ENCODE results near the gene ARPP19. TPM values are rescaled to one million over a fixed set of nuclear protein-coding genes. Genes with fewer than 3 reads are reported as not detected.
"Not testable (repeated sequence)": the region's sequence is repeated elsewhere in the genome, so short reads cannot be mapped to it uniquely, and the experiment has no call there.

Gene ARPP19
- total and polyA plus RNA-seq, 12 donors, result 19.1 to 184 (median 138) TPM

DNA sequence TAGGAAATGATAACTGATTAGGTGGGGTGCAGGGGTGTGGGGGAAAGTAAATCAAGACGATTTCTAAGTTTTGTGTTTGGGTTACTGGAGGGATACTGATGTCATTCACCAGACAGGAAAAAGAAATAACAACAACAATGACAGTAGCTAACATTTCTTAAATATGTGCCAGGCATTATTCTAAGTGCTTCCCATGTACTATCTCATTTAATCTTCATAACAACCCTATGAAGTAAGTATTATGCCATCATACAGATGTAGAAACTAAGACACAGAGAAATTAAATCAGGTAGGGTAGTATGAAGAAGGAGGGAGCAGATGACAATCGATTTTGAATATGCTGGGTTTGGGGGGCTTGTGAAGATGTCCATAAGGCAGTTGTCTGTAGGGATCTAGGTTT is 53.5 kb downstream of the ARPP19 start:
- no peak overlapping the region for H3K4me3 ChIP-seq
- no peaks in the 10 kb centered on the region for H3K36me3 ChIP-seq (replicated peaks in 1 of 2)
- no peaks in the 10 kb centered on the region for H3K9me3 ChIP-seq (replicated peaks in 1 of 3)
- H3K4me1 ChIP-seq (replicated peaks in 1 of 2), result peaks cover 0 to 7% of the 10 kb centered on the region in 2 donors
- 73 to 89% (median 85%) methylated on average over 2 of the region's 2 CpGs for WGBS, 4 donors
- no peaks in the 10 kb centered on the region for H3K27me3 ChIP-seq
- no peak for DNase-seq
- intact Hi-C loops (cut with DNase I), result no loop called here
- TF ChIP-seq, protein P1, sequence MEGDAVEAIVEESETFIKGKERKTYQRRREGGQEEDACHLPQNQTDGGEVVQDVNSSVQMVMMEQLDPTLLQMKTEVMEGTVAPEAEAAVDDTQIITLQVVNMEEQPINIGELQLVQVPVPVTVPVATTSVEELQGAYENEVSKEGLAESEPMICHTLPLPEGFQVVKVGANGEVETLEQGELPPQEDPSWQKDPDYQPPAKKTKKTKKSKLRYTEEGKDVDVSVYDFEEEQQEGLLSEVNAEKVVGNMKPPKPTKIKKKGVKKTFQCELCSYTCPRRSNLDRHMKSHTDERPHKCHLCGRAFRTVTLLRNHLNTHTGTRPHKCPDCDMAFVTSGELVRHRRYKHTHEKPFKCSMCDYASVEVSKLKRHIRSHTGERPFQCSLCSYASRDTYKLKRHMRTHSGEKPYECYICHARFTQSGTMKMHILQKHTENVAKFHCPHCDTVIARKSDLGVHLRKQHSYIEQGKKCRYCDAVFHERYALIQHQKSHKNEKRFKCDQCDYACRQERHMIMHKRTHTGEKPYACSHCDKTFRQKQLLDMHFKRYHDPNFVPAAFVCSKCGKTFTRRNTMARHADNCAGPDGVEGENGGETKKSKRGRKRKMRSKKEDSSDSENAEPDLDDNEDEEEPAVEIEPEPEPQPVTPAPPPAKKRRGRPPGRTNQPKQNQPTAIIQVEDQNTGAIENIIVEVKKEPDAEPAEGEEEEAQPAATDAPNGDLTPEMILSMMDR (IDR thresholded peaks at IDR 0.05), result no peak
- TF ChIP-seq POLR2A (IDR thresholded peaks at IDR 0.05), result no peak
- no peak overlapping the region for H3K27ac ChIP-seq

DNA sequence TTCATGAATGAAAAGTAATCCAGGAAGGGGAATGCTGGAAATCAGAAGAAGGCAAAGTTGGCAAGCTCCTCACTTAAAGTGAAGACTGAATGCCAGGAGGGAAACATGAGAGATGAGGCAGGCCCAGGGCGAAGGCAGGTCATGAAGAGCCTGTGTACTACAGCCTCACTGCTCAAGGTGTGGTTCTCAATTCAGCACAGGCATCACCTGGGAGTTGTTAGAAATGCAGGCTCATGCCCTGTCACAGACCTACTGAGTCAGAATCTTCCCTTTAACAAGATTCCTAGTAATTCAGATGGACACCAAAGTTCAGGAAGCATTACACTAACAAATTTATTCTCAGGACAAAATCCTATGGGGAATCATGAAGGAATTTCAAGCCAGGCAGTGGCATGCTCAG is 54.3 kb downstream of the ARPP19 start:
- intact Hi-C loops (cut with DNase I), result no loop called here
- Histone ChIP-seq H3K36me3 (replicated peaks in 1 of 2) (no peaks in the 10 kb centered on the region), H3K27me3 (no peaks in the 10 kb centered on the region), H3K27ac (no peak overlapping the region), H3K9me3 (replicated peaks in 1 of 3) (no peaks in the 10 kb centered on the region), H3K4me3 (no peak overlapping the region), H3K4me1 (replicated peaks in 1 of 2) (peaks cover 0 to 10% of the 10 kb centered on the region in 2 donors)
- DNase-seq, result no peak
- WGBS, 4 donors, result 97 to 100% (median 100%) methylated on average over 1 of the region's 1 CpG
- no peak for TF ChIP-seq POLR2A (IDR thresholded peaks at IDR 0.05)
- TF ChIP-seq, protein P1 (IDR thresholded peaks at IDR 0.05), result no peak

DNA sequence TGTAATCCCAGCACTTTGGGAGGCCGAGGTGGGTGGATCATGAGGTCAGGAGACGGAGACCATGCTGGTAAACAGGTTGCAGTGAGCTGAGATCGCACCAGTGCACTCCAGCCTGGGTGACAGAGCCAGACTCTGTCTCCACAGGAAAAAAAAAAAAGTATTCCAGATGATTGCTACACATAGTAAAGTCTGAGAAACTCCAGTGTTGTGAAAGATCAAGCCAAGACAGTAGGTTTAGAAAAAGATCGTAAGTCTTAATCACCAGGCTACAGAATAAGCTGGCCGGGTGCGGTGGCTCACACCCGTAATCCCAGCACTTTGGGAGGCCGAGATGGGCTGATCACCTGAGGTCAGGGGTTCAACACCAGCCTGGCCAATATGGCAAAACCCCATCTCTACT is 56.0 kb downstream of the ARPP19 start:
- H3K4me3 ChIP-seq; H3K27me3 ChIP-seq; DNase-seq; H3K27ac ChIP-seq; H3K36me3 ChIP-seq (replicated peaks in 1 of 2); H3K9me3 ChIP-seq (replicated peaks in 1 of 3); intact Hi-C loops (cut with DNase I): not testable (repeated sequence)
- H3K4me1 ChIP-seq (replicated peaks in 1 of 2), result peaks cover 0 to 14% of the 10 kb centered on the region in 2 donors
- 85 to 91% (median 88%) methylated on average over 8 of the region's 8 CpGs for WGBS, 4 donors

DNA sequence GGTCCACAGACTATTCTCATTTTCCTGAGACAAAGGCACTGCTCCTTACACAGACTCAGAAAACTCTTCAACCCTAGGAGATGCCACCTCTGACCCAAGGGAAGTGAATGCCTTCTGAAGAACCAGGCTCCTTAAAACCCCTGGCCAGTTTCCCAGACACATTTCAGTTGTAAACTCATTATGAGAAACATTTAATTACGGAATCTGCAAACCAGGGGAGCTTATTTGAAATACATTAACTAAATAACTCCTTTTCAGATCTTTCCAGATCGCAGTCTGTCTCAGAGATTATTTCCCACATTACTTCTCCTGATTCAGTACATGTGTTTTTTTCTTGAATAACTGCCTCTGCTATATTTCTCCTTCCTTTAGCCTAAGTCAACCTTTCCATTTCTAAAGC is 57.7 kb downstream of the ARPP19 start:
- DNase-seq, result no peak
- Histone ChIP-seq H3K36me3 (replicated peaks in 1 of 2) (no peaks in the 10 kb centered on the region), H3K9me3 (replicated peaks in 1 of 3) (no peaks in the 10 kb centered on the region), H3K4me1 (replicated peaks in 1 of 2) (peaks cover 0 to 14% of the 10 kb centered on the region in 2 donors), H3K27me3 (no peaks in the 10 kb centered on the region), H3K4me3 (no peak overlapping the region), H3K27ac (no peak overlapping the region)
- 70 to 87% (median 85%) methylated on average over 2 of the region's 2 CpGs for WGBS, 4 donors
- TF ChIP-seq, protein P1 (IDR thresholded peaks at IDR 0.05), result no peak
- TF ChIP-seq POLR2A (IDR thresholded peaks at IDR 0.05), result no peak
- intact Hi-C loops (cut with DNase I), result no loop called here

DNA sequence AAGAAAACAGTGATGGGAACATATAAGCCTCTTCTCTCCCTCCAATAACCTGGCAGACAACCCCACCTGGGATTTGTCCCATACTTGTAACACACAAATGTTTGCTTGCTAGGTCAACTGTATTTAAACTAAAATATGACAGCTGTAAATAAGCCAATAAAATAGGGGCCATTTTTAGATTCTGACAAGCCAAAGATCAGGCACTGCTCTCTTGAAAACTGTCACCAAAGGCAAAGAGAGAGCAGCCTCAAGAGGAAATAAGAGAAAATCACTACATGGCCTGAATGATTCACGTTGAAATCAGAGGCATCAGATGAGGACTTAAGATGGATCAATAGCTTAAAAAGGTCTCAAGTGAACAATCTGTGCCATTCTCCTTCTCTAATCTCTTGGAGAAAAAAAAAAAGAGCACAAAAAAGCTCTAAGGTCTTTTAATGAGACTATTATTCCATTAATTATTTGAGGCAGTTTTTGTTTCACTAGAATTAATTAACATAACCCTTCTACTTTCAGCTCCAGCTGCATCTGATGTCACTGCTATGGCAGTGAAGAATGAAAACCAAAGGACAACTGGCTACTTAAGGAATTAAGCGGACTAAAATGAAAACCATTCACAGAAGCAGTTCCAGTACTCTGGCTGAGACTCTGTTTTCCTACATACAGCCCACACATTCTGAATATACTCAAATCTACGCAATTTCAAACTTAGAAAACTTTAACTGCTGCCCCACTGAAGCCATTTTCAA is 59.2 kb downstream of the ARPP19 start:
- Histone ChIP-seq H3K4me1 (replicated peaks in 1 of 2) (peaks cover 0 to 7% of the 10 kb centered on the region in 2 donors), H3K36me3 (replicated peaks in 1 of 2) (no peaks in the 10 kb centered on the region), H3K27me3 (no peaks in the 10 kb centered on the region), H3K9me3 (replicated peaks in 1 of 3) (no peaks in the 10 kb centered on the region), H3K27ac (no peak overlapping the region), H3K4me3 (no peak overlapping the region)
- 74 to 79% (median 76%) methylated on average over 3 of the region's 3 CpGs for WGBS, 4 donors
- DNase-seq, result no peak
- TF ChIP-seq POLR2A (IDR thresholded peaks at IDR 0.05), result no peak
- TF ChIP-seq, protein P1 (IDR thresholded peaks at IDR 0.05), result no peak
- intact Hi-C loops (cut with DNase I), result no loop called here

Measured in adrenal gland (tissue), 12 donors.